AG09319 (cell line): ENCODE measurements around the gene FAM110C.
"Not testable (repeated sequence)": the region's sequence is repeated elsewhere in the genome, so short reads cannot be mapped to it uniquely, and the experiment has no call there.

ENCODE experiments used
- DNase-seq: peaks from one replicate; pipeline ENCODE4 v3.0.0-alpha.2; 2010; ENCODE audit warnings: low read depth; ENCODE audit errors: extremely low read depth
- CTCF ChIP-seq: IDR thresholded peaks from 2 replicates; pipeline ENCODE4 v1.5.1; 2011; ENCODE audit warnings: low read depth, mild to moderate bottlenecking, inconsistent platforms, low read length, moderate library complexity

FAM110C gene

GRCh38 chr2:80378-80777 is 34.1 kb upstream of the FAM110C start:
- no peak for TF ChIP-seq CTCF
- no peak for DNase-seq

DNA sequence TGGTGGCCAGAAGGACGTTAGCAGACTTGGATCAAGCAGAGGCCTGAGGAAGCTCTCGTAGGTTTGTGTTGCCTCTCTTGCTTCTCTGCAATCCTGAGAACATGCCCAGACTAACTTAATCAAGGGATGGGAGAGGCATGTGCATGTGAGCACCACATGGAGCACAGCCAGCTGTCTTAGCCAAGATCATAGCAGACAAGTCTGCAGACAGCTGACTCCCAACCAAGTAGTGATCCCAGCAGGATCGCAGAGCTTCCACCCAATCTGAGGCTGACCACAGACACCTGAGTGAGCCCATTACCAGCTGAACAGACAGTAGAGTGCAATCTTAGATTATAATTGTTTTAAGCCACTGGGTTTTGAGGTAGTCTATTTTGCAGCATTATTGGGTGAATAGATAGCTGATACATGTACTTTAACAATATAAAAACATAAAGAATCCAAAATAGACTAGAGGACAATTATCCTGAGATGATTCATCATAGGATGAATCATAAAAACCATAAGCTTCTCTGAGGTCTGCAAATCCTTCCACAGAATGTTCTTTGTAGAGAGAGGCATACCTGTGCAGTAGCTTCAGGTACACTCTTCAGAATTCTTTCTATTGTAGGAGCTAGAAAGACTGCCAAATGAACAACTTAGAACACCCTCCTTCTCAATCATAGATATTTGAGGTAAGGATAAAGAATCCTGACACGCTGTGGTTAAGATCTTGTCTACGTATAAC is 25.2 kb upstream of the FAM110C start:
- TF ChIP-seq CTCF = no peak
- no peak for DNase-seq

GRCh38 chr2:69366-70344 is 23.4 kb upstream of the FAM110C start:
- TF ChIP-seq CTCF = no peak
- no peak for DNase-seq

DNA sequence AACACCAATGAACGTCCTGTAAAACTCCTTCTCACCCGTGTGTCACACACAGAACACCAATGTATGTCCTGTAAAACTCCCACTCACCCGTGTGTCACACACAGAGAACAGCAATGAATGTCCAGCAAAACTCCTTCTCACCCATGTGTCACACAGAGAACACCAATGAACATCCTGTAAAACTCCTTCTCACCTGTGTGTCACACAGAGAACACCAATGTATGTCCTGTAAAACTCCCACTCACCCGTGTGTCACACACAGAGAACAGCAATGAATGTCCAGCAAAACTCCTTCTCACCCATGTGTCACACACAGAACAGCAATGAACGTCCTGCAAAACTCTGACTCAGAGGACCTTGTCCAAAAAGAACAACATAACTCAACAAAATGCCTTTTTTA is 22.3 kb upstream of the FAM110C start:
- DNase-seq = not testable (repeated sequence)

DNA sequence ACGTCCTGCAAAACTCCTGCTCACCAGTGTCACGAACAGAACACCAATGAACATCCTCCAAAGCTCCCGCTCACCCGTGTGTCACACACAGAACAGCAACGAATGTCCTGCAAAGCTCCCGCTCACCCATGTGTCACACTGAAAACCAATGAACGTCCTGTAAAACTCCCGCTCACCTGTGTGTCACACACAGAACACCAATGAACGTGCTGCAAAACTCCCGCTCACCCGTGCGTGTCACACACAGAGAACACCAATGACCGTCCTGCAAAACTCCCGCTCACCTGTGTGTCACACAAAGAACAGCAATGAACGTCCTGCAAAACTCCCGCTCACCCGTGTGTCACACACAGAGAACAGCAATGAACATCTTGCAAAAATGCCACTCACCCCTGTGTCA is 20.5 kb upstream of the FAM110C start:
- no peak for TF ChIP-seq CTCF
- no peak for DNase-seq

DNA sequence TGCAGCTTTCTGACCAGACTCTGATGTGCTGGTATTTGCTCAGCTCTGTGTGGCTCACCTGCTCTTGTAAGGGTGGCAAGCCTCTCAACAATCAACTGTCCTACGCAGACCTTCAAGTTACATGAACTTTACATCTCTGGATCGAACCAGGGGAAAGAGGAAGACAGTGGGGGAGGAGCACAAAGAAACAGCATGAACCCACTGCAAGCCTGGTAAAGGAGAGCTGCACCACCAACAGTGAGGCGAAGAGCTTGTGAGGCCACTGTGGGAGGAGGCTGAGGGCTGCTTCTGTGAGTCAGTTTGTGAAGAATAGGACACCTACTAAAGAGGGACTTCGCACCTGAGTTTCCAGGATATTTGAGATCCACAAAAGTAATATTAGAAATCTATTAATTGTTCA is 18.8 kb upstream of the FAM110C start:
- no peak for TF ChIP-seq CTCF
- DNase-seq = no peak

DNA sequence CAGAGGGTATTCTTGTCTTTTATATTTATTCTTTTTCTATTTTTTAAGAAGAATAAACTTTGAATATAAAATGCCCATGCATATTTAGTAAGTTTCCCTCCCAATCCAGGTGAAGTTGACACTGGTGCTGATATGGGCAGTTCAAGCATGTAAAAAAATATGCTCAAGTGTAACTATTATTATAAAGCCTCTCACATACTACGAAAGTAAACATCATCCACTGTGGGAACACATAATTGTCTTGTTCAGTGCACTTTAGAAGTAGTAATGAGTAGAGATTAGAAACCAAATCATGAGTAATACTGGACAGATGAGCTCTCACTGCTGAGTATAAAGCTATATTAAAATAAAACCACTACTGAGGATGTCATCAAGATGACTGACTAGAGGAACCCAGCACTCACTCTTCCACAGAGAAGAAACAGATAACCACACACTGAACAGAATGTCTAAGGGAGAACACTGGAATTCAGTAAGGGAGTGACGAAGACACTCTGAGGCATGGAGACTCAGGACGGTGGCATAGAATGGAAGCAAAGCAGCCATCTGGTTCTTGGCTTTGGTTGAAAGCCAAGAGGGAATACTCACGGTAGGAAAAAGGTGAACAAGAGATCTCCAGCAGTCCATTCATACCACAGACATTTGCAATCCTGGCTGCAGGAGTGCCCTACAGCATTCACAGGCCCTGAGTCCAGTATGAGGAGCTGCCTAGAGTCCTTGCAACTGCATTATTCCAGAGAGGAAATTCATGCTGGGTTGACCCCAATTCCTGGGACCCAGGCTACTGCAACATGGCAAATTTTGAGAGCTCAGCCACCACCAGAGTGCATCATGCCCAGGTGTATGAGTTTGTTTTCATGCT is 9.5 kb upstream of the FAM110C start:
- TF ChIP-seq CTCF = no peak
- DNase-seq = no peak
